ENCODE measurements around the gene RNPEP. TPM values are rescaled to one million over a fixed set of nuclear protein-coding genes. Genes with fewer than 3 reads are reported as not detected.
A peak's percentile ranks its signal among the peaks of the same experiment; 100 is the strongest.

RNPEP gene
- total RNA-seq, 1 donor = 74.2 TPM

DNA sequence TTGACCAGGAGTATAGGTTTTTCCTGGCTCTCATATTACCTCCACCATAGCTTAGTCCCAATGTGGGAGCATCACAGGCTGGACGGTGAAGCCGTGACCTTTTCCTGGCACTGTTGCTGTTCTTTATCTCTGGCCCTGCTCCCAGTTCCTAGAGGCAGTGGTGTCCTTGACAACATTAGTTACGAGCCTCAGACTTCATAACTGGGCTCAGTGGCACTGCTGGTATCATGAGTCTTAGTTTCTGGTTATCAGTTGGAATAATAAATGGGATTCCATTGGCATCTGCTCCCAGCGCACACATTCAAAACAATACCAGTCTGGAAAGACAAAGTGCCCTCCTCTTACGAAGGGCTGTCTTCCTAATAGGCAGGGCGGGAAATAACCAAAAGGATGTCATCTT is 8.0 kb downstream of the RNPEP start:
- Histone ChIP-seq H3K27me3 (ENCODE audit: insufficient read depth, low read length) (no peaks in the 10 kb centered on the region), H3K79me2 (ENCODE audit: insufficient read depth, low read length) (peaks cover 31% of the 10 kb centered on the region), H3K4me3 (ENCODE audit: insufficient read depth, low read length) (no peak overlapping the region), H4K20me1 (ENCODE audit: insufficient read depth, low read length) (peaks cover 10% of the 10 kb centered on the region), H3K27ac (ENCODE audit: low read depth, low read length) (no peak overlapping the region), H3K36me3 (ENCODE audit: insufficient read depth, low read length) (peaks cover 47% of the 10 kb centered on the region), H3K9me3 (ENCODE audit: low read depth, low read length) (no peaks in the 10 kb centered on the region), H3K4me1 (ENCODE audit: insufficient read depth, low read length) (no peaks in the 10 kb centered on the region), H3K4me2 (ENCODE audit: insufficient read depth, low read length) (no peak overlapping the region), H2AFZ (ENCODE audit: low read length) (no peak overlapping the region)
- no peak for TF ChIP-seq CTCF (IDR thresholded peaks at IDR 0.05; ENCODE audit: extremely low read depth, low read depth, low read length)
- no peak for DNase-seq (ENCODE audit: insufficient read length, low spot score, missing footprints)

DNA sequence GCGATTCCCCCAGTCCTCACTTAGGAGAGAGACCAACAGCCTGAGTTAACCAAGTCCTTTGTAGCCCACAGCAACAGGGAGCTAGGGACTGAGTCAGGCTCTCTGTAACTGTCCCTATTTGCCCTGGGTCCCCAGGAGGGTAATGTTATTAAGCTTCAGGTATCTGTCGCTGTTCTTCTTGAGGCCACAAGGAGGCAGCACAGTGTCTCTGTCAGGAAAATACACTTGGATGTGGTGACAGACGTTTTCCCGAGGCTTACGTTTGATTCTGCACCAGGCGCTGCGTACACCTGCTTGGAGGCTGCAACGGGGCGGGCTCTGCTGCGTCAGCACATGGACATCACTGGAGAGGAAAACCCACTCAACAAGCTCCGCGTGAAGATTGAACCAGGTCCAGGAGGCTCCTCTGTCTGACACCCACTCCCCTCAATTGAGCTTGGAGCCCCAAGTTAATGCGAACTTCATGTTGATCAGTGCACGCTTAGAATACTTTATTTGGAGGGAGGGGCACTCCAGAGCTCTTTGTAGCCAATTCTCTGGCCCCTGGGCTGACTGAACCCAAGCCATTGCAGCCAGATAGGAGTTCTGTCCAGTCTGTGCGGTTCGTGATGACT is 17.3 kb downstream of the RNPEP start:
- Histone ChIP-seq H3K27me3 (ENCODE audit: insufficient read depth, low read length) (no peaks in the 10 kb centered on the region), H3K9me3 (ENCODE audit: low read depth, low read length) (no peaks in the 10 kb centered on the region), H3K4me3 (ENCODE audit: insufficient read depth, low read length) (no peak overlapping the region), H3K36me3 (ENCODE audit: insufficient read depth, low read length) (peaks cover 72% of the 10 kb centered on the region), H4K20me1 (ENCODE audit: insufficient read depth, low read length) (no peaks in the 10 kb centered on the region), H3K79me2 (ENCODE audit: insufficient read depth, low read length) (no peaks in the 10 kb centered on the region), H3K4me2 (ENCODE audit: insufficient read depth, low read length) (no peak overlapping the region), H3K27ac (ENCODE audit: low read depth, low read length) (no peak overlapping the region), H2AFZ (ENCODE audit: low read length) (no peak overlapping the region), H3K4me1 (ENCODE audit: insufficient read depth, low read length) (no peaks in the 10 kb centered on the region)
- DNase-seq (ENCODE audit: insufficient read length, low spot score, missing footprints) = peak; percentile 93
- peak; percentile 69 for TF ChIP-seq CTCF (IDR thresholded peaks at IDR 0.05; ENCODE audit: extremely low read depth, low read depth, low read length)

GRCh38 chr1:202002507-202002906 is 20.1 kb downstream of the RNPEP start:
- H4K20me1 ChIP-seq (ENCODE audit: insufficient read depth, low read length) = no peaks in the 10 kb centered on the region
- H2AFZ ChIP-seq (ENCODE audit: low read length) = no peak overlapping the region
- H3K9me3 ChIP-seq (ENCODE audit: low read depth, low read length) = no peaks in the 10 kb centered on the region
- no peaks in the 10 kb centered on the region for H3K79me2 ChIP-seq (ENCODE audit: insufficient read depth, low read length)
- no peaks in the 10 kb centered on the region for H3K4me1 ChIP-seq (ENCODE audit: insufficient read depth, low read length)
- no peaks in the 10 kb centered on the region for H3K27me3 ChIP-seq (ENCODE audit: insufficient read depth, low read length)
- H3K27ac ChIP-seq (ENCODE audit: low read depth, low read length) = no peak overlapping the region
- no peak for TF ChIP-seq CTCF (IDR thresholded peaks at IDR 0.05; ENCODE audit: extremely low read depth, low read depth, low read length)
- peaks cover 63% of the 10 kb centered on the region for H3K36me3 ChIP-seq (ENCODE audit: insufficient read depth, low read length)
- no peak overlapping the region for H3K4me3 ChIP-seq (ENCODE audit: insufficient read depth, low read length)
- no peak overlapping the region for H3K4me2 ChIP-seq (ENCODE audit: insufficient read depth, low read length)
- DNase-seq (ENCODE audit: insufficient read length, low spot score, missing footprints) = no peak

DNA sequence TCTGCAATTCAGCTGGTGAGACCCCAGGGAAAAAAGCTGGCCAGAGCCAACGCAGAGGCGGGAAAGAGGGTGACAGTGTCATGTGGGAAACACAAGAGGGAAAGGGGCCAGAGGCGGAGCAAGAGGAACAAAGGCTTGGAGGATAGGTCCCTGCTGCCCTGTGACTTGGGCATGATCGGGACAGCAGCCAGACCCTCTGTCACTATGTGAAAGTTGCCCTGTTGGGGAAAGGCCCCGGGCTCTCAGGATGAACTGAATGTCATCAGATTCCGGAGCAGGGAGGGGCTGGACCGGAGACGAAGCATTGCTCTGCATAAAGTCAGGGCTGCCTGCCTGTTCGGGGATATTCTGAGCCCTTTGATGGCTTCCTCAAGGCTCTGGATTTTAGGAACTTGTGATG is 22.3 kb downstream of the RNPEP start:
- TF ChIP-seq CTCF (IDR thresholded peaks at IDR 0.05; ENCODE audit: extremely low read depth, low read depth, low read length) = no peak
- Histone ChIP-seq H3K36me3 (ENCODE audit: insufficient read depth, low read length) (peaks cover 54% of the 10 kb centered on the region), H3K4me3 (ENCODE audit: insufficient read depth, low read length) (no peak overlapping the region), H3K27ac (ENCODE audit: low read depth, low read length) (no peak overlapping the region), H4K20me1 (ENCODE audit: insufficient read depth, low read length) (no peaks in the 10 kb centered on the region), H3K79me2 (ENCODE audit: insufficient read depth, low read length) (no peaks in the 10 kb centered on the region), H2AFZ (ENCODE audit: low read length) (no peak overlapping the region), H3K4me2 (ENCODE audit: insufficient read depth, low read length) (no peak overlapping the region), H3K4me1 (ENCODE audit: insufficient read depth, low read length) (no peaks in the 10 kb centered on the region), H3K27me3 (ENCODE audit: insufficient read depth, low read length) (no peaks in the 10 kb centered on the region), H3K9me3 (ENCODE audit: low read depth, low read length) (no peaks in the 10 kb centered on the region)
- DNase-seq (ENCODE audit: insufficient read length, low spot score, missing footprints) = no peak
